GM18868 (cell line): Measurements from ENCODE around the gene FBXO38.

Experiments
- ATAC-seq: cut with Tn5 transposase; IDR thresholded peaks from one replicate; pipeline ENCODE4 v1.9.1; 2021; ENCODE audit warnings: mild to moderate bottlenecking, moderate library complexity; ENCODE audit not compliant: unreplicated experiment

FBXO38 gene

GRCh38 chr5:148421661-148422060 is 37.9 kb downstream of the FBXO38 start:
- ATAC-seq: no peak

- no peak for ATAC-seq
Measured at GRCh38 chr5:148425808-148426207, 42.0 kb downstream of the FBXO38 start.

DNA sequence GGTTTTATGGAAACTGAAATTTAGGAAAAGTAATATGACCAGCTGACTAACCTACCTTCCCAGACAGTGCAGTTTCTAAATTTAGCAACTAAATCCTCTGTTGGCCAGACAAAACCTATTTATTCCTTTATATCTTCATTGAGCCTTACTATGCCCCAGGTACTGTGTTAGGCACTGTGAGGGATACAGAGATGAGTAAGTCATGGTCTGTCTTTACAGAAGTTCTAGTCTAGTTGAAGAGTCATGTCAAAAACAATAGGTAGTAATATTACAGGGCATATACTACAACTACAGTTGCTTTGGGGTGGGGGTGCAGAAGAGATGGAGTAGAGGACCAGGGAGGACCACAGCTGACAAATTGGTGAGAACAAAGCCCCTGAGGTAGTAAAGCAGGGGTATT is 42.8 kb downstream of the FBXO38 start:
- no peak for ATAC-seq

- no peak for ATAC-seq
Measured at GRCh38 chr5:148427370-148428042, 43.7 kb downstream of the FBXO38 start.

DNA sequence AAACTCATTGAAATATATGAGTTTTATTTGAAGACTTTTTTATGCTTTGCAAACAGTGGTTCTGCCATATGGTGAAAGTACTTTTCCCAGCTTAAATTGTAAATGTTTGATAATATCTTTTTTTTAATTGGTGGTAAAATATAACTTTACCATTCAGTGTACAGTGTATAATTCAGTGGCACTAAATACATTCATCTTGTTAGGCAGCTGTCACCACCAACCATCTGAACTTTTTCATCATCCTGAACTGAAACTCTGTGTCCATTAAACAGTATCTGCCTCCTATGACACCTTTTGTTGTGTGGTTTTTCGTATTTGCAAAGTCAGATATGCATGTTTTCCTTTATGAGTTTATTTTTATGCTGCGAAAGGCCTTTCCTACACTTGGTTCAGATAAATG is 45.1 kb downstream of the FBXO38 start:
- ATAC-seq: no peak

DNA sequence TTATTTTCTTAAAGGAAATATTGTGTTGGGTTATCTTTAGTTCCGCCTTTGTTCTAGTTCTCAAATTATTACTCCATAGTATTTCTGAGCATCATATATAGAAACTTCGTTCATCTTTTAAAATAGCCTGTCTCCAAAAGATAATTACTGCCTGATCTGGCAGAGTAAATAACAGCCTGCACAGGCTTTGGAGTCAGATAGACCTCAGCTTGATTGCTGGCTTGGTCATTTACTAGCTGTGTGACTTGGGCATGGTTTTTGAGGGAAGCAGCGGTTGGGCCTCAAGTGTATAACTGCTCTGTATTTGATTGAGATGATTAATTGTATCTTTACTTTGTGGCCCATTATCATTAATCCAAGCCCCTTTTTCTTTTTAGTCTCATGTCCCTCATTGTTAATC is 50.1 kb downstream of the FBXO38 start:
- no peak for ATAC-seq

GRCh38 chr5:148436029-148436428 is 52.3 kb downstream of the FBXO38 start:
- ATAC-seq: no peak

- no peak for ATAC-seq
Measured at GRCh38 chr5:148437249-148437648, 53.5 kb downstream of the FBXO38 start.

DNA sequence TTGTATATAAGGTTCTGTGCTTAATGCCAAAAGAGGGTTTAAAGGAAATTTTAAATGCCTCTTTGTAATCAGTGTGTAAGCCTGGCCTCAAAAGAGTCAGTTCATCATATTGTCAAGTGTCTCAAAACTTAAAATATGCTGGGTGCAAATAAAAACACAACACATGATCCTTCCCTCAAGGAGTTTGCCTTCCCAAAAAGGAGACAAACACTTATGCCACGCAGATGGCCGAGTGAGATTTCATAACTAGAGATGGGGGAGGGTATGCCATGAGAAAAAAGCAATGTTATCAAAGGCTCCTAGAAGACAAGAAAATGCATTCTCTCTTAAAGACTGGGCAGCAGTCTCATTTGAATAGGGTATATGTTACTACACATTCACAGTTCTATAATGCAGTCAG is 55.2 kb downstream of the FBXO38 start:
- ATAC-seq: no peak

DNA sequence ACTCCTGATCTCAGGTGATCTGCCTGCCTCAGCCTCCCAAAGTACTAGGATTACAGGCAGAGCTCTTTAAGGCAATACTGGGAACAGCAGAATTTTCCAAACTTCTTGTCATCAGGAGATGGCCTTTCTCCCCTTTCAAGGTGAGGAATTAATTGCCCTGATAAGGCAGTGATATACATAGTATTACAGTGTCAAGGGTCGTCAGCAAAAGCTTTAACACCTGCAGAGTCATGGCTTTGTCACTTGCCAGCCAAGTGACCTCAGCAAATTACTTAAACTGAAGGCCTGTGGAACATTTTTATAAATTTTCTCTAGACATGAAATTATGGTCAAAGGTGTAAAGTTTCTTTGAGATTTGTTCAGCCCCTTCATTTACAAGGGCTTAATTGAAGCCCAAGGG is 59.5 kb downstream of the FBXO38 start:
- no peak for ATAC-seq

DNA sequence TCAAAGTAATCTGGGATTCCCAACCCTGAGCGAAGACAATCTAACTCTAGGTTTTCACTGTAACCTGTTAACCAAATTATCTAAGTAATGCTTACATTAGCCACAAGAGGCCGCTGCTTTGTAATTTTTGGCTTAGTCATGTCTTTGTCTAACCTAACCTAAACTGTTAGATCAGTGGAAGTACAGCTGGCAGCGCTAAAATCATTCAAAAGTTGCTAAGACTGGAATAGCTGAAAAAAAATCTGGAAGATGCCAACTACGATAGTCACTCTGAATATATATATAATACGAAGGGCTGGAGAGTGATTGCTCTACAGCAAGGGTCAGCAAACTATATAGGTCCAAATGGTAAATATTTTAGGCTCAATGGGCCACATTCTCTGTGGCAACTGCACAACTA is 60.2 kb downstream of the FBXO38 start:
- ATAC-seq: peak; percentile 96

- no peak for ATAC-seq
Measured at GRCh38 chr5:148445578-148445977, 61.8 kb downstream of the FBXO38 start.

- no peak for ATAC-seq
Measured at GRCh38 chr5:148446611-148447010, 62.9 kb downstream of the FBXO38 start.

DNA sequence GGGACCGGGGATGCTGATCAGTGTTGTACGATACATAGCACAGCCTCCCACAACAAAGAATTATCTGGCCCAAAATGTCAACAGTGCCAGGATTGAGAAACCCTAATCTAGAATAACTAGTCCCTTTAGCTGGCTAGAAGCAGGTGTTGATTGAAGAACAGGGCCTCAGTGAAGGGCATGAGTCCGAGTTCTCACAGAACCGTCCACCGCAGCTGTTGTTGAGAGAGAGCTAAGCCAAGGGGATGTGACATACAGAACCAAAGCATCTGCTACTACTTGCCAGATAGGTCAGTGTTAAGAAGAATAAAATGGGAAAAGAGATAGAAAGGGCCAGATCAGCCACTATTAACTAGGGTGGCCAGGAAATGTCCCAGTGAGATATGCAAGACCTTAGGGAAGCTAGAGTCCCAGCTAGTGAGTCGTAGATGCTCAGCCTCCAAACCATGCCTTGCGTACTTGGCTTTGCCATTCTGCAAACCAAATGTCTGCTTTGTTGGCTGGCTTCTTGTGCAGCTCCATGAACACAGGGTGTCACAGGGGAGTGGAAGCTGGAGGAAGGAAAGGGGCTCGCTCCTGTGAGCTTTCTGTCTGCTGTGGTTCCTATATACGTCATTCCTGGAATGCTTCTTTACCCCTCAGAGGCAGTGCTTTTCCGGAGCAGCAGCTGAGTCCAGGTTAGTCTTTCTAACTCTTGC is 68.9 kb downstream of the FBXO38 start:
- no peak for ATAC-seq

DNA sequence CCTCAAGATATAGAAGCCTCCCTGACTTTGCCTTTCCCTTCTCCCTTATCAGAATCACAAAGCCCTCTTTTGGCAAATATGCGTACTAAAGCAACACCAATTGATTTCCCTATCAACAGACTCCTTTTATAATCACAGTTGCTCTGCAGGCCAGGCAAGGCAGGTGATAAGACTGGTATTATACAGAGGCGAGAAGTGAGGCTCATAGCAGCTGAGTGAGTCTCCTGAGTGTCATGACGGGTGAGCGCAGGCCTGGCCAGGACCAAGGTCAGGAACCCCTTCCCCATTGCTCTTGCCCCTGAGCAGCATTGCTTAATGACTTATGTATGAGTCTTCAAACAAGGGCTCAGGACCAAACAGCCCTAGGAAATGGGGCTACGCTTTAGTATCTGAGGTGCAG is 70.8 kb downstream of the FBXO38 start:
- ATAC-seq: no peak

- no peak for ATAC-seq
Measured at GRCh38 chr5:148455185-148455584, 71.4 kb downstream of the FBXO38 start.

DNA sequence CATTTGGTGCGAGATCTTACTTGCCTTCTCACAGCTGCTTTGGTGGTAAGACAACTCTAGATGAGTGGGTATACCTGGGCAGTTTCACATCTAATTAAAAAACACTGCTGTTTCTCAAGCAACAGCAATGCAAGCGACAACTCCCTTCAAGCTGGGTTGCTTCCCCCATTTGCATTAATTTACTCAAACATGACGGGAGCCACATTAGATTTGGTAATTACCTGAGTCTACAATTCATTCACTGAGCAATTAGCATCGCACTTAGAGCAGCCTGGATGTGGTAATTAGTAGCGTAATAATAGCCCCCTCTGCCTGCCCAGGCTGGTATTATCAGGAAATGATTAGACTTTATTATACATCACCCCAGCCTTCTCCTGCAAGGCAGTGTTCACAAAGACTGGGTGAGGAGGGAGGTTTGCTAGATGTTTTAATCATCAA is 73.4 kb downstream of the FBXO38 start:
- ATAC-seq: peak; percentile 74

DNA sequence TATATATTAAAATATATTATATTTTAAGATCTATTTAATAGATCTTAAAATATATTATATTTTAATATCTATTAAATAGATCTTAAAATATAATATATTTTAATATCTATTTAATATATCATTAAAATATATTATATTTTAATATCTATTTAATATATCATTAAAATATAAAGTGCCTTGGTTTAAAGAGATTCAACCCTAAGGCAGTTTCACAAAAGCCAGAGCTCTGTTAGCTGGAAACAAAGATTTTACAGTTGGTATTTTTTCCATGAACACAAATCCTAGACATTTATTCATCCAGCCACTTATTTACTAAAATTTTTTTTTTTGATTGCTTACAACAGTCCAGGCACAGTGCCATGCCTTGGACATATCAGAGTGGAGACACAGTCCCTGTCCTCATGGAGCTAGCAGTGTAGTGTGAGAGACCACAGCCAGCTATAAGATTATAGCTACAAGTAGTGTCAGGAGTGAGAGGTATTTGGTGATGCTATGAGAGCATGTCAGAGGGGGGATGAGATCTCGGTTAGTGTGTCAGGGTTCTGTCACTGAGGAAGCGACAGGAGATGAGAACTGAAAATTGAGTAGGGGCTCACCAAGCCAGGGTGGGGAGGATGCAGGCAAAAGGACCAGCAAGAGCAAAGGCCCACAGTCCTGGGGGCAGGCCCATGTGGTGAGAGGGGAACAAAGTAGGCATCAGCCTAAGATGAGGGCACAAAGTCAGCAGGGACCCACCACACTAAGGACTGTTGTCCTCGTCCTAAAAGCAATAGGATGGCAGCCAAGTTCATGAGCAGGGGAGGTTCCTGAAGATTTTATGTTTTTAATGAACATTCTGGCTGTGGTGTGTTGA is 74.5 kb downstream of the FBXO38 start:
- ATAC-seq: no peak

- no peak for ATAC-seq
Measured at GRCh38 chr5:148459669-148460068, 75.9 kb downstream of the FBXO38 start.

- ATAC-seq: no peak
Measured at GRCh38 chr5:148465381-148466235, 81.8 kb downstream of the FBXO38 start.

DNA sequence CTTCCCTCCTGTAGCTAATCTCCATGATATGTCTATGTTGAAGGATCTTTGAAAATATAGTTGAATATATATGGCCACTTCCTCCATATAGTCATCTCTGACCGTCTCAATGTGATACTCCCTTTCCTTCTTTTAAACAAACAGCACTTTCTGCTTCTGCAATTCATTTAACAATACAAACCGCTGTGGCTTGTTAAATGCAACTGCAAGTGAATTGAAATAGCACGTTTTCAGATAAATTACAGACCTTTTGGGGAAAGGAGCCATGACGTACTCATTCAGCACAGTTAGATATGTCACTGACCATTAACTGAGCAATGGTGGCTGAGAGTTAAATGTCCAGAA is 82.5 kb downstream of the FBXO38 start:
- ATAC-seq: no peak
